ENCODE results near the gene FAM83B. TPM values are rescaled to one million over a fixed set of nuclear protein-coding genes. Genes with fewer than 3 reads are reported as not detected.

FAM83B gene
- total and polyA plus RNA-seq, 10 of the 15 experiments (the other 5 are each of a cell fraction or from before 2014, with no cell fraction given), result 0.05 TPM; not detected in 9

DNA sequence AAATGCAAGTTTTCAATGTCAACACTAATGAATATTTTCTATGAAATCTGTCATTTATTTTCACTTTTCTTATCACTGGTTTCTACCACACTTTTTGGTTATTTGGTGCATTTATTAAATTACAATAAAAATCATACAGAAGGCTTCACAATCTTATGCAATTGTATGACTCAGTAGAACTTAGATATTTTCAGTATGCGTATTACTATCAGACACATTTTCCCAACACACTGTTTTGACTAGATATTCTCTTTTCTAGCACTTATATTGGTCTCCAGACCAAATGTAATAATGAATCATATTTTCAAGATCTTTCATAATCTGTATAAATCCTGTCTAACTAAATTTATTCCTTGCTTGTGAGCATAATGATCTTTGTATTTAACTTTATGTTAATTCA, 74.1 kb downstream of the FAM83B start (continued):
- TF ChIP-seq FOS (IDR thresholded peaks at IDR 0.05; ENCODE audit: borderline replicate concordance, extremely low read depth, insufficient read length), result no peak

DNA sequence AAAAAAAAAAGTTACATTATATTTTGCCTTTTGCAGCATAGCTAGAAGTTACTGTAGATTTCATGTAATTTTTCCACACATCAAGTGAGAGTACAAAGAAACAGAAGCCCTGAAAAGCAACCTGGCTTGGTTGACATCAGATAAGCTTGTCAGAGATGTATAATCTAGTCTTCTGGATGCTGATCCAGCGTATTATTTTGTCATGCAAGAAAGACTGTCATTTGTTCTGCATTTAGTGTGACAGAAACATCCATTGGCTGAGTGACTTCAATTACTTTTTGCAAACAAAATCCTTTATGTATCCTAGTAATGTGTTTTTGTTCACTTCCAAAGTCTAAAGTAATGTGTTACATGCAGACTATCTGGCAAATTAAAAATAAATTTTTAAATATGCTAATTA, 75.3 kb downstream of the FAM83B start:
- H3K27ac ChIP-seq (ENCODE audit: control insufficient read depth, insufficient read depth), result no peak overlapping the region
- H3K4me3 ChIP-seq, result no peak overlapping the region
- H3K27me3 ChIP-seq (replicated peaks in 1 of 2; ENCODE audit: control insufficient read depth in 2 of 2, insufficient read depth in 2 of 2, low read length in 1 of 2), result no peaks in the 10 kb centered on the region
- H2AFZ ChIP-seq (ENCODE audit: control insufficient read depth, low read depth, low read length), result no peak overlapping the region
- no peaks in the 10 kb centered on the region for H3K36me3 ChIP-seq (ENCODE audit: control insufficient read depth in 2 of 2, insufficient read depth in 2 of 2, low read length in 1 of 2)
- WGBS (ENCODE audit: insufficient coverage, insufficient replicate concordance, low lambda C conversion rate, missing lambda C conversion rate), result 0% methylated on average over 1 of the region's 1 CpG
- no TSS peak for BruUV-seq (replicated peaks)
- no peak overlapping the region for H3K4me2 ChIP-seq (ENCODE audit: control insufficient read depth, insufficient read depth)
- DNase-seq (ENCODE audit: low read depth, low spot score) (no peak), ATAC-seq (no peak), FAIRE-seq (no peak)
- no peaks in the 10 kb centered on the region for H3K79me2 ChIP-seq (ENCODE audit: control insufficient read depth, insufficient read depth, low read length)
- no peaks in the 10 kb centered on the region for H3K4me1 ChIP-seq (ENCODE audit: control insufficient read depth, insufficient read depth, low read length)
- no peaks in the 10 kb centered on the region for H3K9me3 ChIP-seq (replicated peaks; ENCODE audit: control insufficient read depth, insufficient read depth, low read length)
- in situ Hi-C loops (cut with MboI), result no loop called here
- SMC1A ChIA-PET (ENCODE audit: uncharacterized antibody, unreplicated experiment), result no interaction called here
- RAD21 ChIA-PET (ENCODE audit: unreplicated experiment), result no interaction called here
- intact Hi-C loops (cut with micrococcal nuclease; ENCODE audit: unreplicated experiment), result no loop called here
- CTCF ChIA-PET, result no interaction called here
- H3K9ac ChIP-seq (ENCODE audit: control insufficient read depth, insufficient read depth, low read length), result no peak overlapping the region
- no peaks in the 10 kb centered on the region for H4K20me1 ChIP-seq (ENCODE audit: control insufficient read depth, insufficient read depth)
- POLR2A ChIA-PET, result no interaction called here
- TF ChIP-seq MEF2A (IDR thresholded peaks at IDR 0.05; ENCODE audit: insufficient read depth, low read depth, low read length) (no peak), BRCA1 (IDR thresholded peaks at IDR 0.05; ENCODE audit: low read depth, low read length) (no peak), KAT2A (conservative IDR thresholded peaks at IDR 0.05; ENCODE audit: control insufficient read depth, low read depth, low read length) (no peak), YY1 (IDR thresholded peaks at IDR 0.05; ENCODE audit: low read depth, low read length) (no peak), ZBED1 (IDR thresholded peaks at IDR 0.05; ENCODE audit: borderline replicate concordance) (no peak), WRNIP1 (IDR thresholded peaks at IDR 0.05; ENCODE audit: borderline replicate concordance, low read depth, low read length) (no peak), SIN3A (IDR thresholded peaks at IDR 0.05; ENCODE audit: low read depth, low read length) (no peak), SUPT20H (IDR thresholded peaks at IDR 0.05; ENCODE audit: borderline replicate concordance, control insufficient read depth, low read depth, low read length) (no peak), POU2F2 (IDR thresholded peaks at IDR 0.05; ENCODE audit: borderline replicate concordance, low read depth, low read length) (no peak)
- TF ChIP-seq, protein P1, sequence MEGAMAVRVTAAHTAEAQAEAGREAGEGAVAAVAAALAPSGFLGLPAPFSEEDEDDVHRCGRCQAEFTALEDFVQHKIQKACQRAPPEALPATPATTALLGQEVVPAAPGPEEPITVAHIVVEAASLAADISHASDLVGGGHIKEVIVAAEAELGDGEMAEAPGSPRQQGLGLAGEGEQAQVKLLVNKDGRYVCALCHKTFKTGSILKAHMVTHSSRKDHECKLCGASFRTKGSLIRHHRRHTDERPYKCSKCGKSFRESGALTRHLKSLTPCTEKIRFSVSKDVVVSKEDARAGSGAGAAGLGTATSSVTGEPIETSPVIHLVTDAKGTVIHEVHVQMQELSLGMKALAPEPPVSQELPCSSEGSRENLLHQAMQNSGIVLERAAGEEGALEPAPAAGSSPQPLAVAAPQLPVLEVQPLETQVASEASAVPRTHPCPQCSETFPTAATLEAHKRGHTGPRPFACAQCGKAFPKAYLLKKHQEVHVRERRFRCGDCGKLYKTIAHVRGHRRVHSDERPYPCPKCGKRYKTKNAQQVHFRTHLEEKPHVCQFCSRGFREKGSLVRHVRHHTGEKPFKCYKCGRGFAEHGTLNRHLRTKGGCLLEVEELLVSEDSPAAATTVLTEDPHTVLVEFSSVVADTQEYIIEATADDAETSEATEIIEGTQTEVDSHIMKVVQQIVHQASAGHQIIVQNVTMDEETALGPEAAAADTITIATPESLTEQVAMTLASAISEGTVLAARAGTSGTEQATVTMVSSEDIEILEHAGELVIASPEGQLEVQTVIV (IDR thresholded peaks at IDR 0.05; ENCODE audit: borderline replicate concordance, partially characterized antibody), result no peak
- TF ChIP-seq, protein P2, sequence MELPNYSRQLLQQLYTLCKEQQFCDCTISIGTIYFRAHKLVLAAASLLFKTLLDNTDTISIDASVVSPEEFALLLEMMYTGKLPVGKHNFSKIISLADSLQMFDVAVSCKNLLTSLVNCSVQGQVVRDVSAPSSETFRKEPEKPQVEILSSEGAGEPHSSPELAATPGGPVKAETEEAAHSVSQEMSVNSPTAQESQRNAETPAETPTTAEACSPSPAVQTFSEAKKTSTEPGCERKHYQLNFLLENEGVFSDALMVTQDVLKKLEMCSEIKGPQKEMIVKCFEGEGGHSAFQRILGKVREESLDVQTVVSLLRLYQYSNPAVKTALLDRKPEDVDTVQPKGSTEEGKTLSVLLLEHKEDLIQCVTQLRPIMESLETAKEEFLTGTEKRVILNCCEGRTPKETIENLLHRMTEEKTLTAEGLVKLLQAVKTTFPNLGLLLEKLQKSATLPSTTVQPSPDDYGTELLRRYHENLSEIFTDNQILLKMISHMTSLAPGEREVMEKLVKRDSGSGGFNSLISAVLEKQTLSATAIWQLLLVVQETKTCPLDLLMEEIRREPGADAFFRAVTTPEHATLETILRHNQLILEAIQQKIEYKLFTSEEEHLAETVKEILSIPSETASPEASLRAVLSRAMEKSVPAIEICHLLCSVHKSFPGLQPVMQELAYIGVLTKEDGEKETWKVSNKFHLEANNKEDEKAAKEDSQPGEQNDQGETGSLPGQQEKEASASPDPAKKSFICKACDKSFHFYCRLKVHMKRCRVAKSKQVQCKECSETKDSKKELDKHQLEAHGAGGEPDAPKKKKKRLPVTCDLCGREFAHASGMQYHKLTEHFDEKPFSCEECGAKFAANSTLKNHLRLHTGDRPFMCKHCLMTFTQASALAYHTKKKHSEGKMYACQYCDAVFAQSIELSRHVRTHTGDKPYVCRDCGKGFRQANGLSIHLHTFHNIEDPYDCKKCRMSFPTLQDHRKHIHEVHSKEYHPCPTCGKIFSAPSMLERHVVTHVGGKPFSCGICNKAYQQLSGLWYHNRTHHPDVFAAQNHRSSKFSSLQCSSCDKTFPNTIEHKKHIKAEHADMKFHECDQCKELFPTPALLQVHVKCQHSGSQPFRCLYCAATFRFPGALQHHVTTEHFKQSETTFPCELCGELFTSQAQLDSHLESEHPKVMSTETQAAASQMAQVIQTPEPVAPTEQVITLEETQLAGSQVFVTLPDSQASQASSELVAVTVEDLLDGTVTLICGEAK (IDR thresholded peaks at IDR 0.05; ENCODE audit: borderline replicate concordance), result no peak
- TF ChIP-seq, protein P3, sequence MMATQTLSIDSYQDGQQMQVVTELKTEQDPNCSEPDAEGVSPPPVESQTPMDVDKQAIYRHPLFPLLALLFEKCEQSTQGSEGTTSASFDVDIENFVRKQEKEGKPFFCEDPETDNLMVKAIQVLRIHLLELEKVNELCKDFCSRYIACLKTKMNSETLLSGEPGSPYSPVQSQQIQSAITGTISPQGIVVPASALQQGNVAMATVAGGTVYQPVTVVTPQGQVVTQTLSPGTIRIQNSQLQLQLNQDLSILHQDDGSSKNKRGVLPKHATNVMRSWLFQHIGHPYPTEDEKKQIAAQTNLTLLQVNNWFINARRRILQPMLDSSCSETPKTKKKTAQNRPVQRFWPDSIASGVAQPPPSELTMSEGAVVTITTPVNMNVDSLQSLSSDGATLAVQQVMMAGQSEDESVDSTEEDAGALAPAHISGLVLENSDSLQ (IDR thresholded peaks at IDR 0.05), result no peak

Measured in GM12878 (cell line).